Fibroblast of lung (primary cell): ENCODE results near the gene CLNS1A.

Source experiments
- EZH2 ChIP-seq: IDR thresholded peaks from 2 replicates; pipeline ENCODE4 v1.5.1; 2012; ENCODE audit warnings: low read length, control low read depth, mild to moderate bottlenecking; ENCODE audit errors: missing control alignments
- TF ChIP-seq, protein P1 (sequence below), 2 donors: IDR thresholded peaks in 1 of 2; conservative IDR thresholded peaks in 1 of 2; 1 replicate in 1 of 2; 2 replicates in 1 of 2; pipeline ENCODE4 v1.5.1; 2011 to 2012; ENCODE audit warnings: low read length in 2 of 2, control low read depth in 1 of 2, inconsistent platforms in 1 of 2, low read depth in 1 of 2, mild to moderate bottlenecking in 1 of 2

DNA sequence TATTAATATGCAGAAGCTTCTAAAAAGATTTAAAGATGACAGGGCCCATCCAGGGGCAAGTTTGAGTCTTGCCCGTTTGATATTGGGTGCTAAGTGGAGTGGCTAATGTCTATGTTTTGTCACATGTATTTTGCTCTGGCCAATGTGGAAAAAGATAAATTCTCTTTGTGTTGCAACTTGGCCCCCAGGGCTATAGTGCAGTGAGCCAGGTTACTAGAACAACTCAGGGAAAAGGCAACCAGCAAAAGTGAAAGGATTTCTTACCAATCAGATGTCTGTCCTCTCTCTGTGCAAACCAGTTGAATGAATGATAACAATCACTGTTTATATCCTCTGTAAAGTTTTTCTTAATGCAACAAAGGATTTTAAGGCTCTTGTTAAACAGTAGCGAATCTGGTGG is 4.6 kb upstream of the CLNS1A start:
- TF ChIP-seq EZH2 = no peak
- TF ChIP-seq, protein P1, sequence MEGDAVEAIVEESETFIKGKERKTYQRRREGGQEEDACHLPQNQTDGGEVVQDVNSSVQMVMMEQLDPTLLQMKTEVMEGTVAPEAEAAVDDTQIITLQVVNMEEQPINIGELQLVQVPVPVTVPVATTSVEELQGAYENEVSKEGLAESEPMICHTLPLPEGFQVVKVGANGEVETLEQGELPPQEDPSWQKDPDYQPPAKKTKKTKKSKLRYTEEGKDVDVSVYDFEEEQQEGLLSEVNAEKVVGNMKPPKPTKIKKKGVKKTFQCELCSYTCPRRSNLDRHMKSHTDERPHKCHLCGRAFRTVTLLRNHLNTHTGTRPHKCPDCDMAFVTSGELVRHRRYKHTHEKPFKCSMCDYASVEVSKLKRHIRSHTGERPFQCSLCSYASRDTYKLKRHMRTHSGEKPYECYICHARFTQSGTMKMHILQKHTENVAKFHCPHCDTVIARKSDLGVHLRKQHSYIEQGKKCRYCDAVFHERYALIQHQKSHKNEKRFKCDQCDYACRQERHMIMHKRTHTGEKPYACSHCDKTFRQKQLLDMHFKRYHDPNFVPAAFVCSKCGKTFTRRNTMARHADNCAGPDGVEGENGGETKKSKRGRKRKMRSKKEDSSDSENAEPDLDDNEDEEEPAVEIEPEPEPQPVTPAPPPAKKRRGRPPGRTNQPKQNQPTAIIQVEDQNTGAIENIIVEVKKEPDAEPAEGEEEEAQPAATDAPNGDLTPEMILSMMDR (conservative IDR thresholded peaks at IDR 0.05 in 1 of 2, IDR thresholded peaks at IDR 0.05 in 1 of 2; ENCODE audit: low read depth in 1 of 2, low read length in 2 of 2) = no peak
